ENCODE results near the gene MMD.
"Not testable (repeated sequence)": the region's sequence is repeated elsewhere in the genome, so short reads cannot be mapped to it uniquely, and the experiment has no call there.

The MMD gene, protein sequence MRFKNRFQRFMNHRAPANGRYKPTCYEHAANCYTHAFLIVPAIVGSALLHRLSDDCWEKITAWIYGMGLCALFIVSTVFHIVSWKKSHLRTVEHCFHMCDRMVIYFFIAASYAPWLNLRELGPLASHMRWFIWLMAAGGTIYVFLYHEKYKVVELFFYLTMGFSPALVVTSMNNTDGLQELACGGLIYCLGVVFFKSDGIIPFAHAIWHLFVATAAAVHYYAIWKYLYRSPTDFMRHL

GRCh38 chr17:55421179-55421934 is at the start of gene MMD:
MMD (minus strand) TSS chr17:55421835; CDS start chr17:55421695, 140 bp downstream.
- DNase-seq = peak; percentile 5

DNA sequence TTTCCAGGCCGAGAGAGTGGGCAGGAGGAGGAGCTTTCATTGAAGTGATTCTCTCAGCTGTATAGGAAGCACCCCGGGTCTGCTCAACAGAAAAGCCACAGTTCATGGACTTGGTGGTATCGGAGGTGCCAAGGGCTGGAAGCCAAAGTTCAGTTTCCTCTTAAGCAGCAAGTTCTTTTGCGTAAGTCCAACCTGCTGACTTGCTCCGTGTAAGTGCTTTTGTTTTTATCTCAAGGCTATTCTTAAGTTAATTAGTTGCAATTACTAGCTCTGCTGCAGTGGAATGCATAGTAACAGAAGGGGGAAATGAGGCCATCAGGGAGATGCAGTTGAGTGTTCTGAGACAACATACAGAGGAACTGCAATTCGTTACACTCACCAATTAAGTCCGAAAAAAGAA is 45.0 kb upstream of the MMD start:
- no peak for DNase-seq

GRCh38 chr17:55465771-55466170 is 44.1 kb upstream of the MMD start:
- not testable (repeated sequence) for DNase-seq

DNA sequence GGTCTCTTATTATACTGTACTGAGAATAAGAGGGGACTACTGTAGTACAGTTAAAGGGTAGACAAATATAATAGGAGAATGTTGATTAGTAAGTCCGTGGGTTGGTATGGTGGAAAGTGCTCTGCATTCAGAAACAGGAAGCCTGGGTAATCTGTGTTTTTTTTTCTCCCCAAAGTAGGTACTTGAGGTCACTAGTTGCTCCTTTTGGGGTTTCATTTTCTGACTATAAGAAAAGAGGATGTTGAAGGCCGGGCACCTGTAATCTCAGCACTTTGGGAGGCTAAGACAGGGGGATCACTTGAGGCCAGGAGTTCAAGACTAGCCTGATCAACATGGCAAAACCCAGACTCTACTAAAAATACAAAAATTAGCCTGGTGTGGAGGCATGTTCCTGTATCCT is 42.0 kb upstream of the MMD start:
- no peak for DNase-seq

DNA sequence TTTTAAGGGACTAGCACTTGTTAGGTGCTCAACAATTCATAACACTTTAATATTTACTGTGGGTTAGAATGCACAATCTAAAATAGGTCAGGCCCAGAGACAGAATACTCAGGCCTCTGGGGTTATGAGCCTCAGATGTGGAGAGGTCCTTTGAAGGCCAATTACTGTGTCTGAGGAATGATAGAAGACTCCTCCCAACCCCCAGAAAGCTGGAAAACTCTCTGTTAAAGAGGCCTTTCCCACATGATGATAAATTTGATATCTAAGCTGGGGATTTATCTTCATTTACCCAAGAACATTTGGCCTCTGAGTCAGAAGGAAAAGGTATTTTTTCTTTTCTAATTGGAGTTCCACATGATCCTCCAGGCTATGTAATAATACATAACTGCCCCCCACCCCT is 41.1 kb upstream of the MMD start:
- peak; percentile 56 for DNase-seq

- DNase-seq = no peak
These were observed 40.6 kb upstream of the MMD start for GRCh38 chr17:55462234-55462633.

GRCh38 chr17:55458978-55459377 is 37.3 kb upstream of the MMD start:
- DNase-seq = peak; percentile 87

GRCh38 chr17:55458287-55458900 is 36.8 kb upstream of the MMD start:
- no peak for DNase-seq

DNA sequence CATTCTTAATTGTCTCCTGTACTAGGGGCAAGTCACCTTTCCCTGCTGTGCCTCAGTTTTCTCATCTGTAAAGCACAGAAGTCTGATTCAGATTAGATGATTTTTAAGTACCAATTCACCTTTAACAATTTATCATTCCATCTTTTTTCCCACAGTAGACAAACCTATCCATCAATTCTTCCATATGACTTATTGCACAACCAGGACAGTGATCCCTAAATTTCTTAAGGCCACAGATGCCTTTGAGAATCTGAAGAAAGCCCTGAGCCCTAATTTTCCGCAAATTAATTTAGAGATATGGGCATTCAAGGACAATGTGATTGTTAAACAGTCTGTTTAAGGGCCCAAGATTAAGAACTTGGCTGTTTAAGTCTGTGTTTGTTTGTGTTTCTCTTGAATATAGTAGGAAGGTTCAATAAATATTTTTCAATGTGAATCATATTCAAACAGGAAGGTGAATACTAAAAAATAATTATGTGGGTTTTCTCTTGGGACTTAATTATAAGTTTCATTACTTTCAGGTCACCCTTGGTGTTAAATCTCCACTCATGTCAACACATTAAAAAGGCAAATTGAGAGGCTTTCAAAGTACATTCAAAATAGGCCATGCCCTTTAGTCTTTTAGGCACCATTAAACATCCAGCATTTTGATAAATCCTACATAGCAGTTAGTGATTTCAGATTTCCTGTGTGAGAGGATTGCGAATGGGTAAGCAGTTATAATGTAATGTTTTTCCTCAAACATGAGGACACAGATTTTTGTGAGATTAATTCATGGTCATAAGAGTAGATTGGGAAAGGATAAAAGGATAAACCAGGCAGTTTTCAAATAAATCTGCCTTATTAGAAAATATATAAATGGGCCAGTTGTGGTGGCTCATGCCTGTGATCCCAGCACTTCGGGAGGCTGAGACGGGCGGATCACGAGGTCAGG is 34.9 kb upstream of the MMD start:
- DNase-seq = no peak

DNA sequence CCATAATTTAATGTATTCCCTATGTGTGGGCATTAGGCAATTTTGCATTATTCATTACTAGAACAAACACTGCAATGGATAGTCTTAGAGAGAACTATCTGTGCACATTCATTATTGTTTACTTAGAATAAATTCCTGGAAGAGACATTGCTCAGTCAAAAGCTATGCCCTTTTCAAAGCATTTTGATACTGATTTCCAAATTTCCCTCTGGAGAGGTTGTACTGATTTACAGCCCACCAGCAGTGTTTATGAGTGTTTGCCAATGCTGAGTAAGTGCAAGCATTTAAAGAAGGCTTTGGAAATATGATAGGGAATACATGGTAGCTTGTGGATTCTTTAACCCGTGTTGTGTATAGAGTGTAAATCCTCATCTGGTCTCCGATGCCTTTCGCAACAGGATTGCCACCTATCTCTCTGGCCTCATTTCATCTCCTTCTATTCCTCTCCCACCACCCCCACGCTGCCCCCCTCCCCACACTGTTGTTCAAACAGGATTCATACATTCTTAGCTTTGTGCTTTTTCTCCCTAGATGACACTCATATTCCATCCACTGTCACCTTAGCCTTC is 33.4 kb upstream of the MMD start:
- DNase-seq = peak; percentile 93

- DNase-seq = no peak
These were observed 32.4 kb upstream of the MMD start for GRCh38 chr17:55453839-55454557.

DNA sequence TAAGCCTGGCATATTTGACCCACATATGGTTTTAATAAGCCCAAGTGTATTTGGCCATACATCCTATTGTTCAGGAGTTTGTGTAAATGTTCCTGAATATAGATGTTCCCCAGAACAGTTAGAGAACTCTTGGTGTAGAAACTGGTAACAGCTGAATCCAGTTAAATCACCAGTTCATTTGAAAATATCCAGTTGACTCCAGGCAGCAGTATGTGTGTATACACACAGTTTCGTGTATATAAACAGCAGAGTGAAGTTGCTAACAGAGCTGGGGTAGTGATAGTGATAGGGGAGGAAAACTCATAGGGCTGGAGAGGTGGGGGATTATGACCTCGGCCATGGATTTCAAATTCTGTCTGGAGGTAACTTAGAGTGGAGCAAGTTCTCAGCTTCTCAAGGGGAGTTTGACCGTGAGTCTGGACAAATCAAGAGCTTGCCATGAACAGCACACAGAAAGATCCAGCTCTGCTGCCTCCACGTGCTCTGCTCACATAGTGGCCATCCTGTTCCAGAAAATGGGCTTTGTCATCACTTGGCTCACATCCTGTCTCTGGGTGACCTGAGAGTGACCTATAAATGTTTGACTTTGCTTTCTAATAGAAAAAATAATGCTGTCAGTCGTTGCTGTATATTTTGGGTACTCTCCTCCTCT is 30.6 kb upstream of the MMD start:
- DNase-seq = peak; percentile 83

DNA sequence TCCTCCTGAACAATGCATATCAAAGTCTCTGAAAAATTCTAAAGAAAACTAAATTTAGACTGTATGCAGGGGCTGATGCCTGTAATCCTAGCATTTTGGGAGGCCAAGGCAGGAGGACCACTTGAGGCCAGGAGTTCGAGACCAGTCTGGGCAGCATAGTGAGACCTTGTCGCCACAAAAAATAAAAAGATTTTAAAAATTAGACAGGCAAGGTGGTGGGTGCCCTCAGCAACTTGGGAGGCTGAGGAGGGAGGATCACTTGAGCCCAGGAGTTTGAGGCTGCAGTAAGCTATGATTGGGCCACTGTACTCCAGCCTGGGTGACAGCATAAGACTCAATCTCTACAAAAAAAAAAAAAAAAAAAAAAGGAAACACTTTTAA is 30.1 kb upstream of the MMD start:
- DNase-seq = no peak

GRCh38 chr17:55451203-55451641 is 29.6 kb upstream of the MMD start:
- peak; percentile 69 for DNase-seq

DNA sequence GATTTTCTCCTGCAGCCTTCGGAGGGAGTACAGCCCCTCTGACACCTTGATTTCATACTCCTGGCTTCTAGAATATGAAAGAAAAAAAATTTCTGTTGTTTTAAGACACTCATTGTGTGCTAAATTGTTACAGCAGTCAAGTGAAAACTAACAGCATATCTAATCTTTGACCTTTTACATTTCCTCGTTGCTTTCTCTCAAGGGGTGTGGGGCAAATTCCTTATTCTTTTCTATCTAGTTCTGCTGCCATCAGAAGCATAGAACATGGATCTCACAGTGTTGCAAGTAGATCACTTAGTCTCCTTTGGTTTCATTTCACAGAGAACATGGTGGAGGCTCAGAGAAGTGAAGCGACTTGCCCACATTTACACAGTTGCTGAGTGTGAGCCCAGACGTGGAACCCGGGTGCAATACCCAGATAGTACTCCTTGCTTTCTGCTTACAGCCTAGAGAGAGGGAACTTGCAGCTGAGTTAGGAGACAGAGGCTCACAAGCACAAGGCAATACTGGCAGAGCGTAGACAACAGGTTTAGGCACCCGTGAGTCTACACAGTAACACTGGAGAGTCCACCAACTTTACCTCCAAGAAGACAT is 28.7 kb upstream of the MMD start:
- no peak for DNase-seq

- DNase-seq = peak; percentile 68
These were observed 27.0 kb upstream of the MMD start for GRCh38 chr17:55448681-55449080.

- no peak for DNase-seq
These were observed 25.1 kb upstream of the MMD start for GRCh38 chr17:55446581-55447205.

DNA sequence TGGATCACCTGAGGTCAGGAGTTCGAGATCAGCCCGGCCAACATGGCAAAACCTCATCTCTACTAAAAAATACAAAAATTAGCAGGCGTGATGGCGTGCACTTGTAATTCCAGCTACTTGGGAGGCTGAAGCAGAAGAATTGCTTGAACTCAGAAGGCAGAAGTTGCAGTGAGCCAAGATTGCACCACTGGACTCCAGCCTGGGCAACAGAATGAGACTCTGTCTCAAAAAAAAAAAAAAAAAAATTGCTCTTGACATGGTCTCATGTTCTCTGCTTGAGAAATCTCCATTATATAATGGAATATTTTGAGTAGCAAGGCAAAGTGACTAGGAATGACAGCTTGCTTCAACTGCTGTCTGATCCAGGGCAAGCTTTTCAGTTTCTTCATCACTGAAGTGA is 24.4 kb upstream of the MMD start:
- not testable (repeated sequence) for DNase-seq

- DNase-seq = no peak
These were observed 23.1 kb upstream of the MMD start for GRCh38 chr17:55444471-55445441.

Data from fibroblast of skin of right biceps (primary cell).